H1 (cell line): ENCODE results near the gene C15orf61. TPM values are rescaled to one million over a fixed set of nuclear protein-coding genes. Genes with fewer than 3 reads are reported as not detected.

Experiments
- BRCA1 ChIP-seq: IDR thresholded peaks from 2 replicates; pipeline ENCODE4 v1.6.1; 2012; ENCODE audit warnings: low read depth, low read length, improper control_type of control experiment
- CTBP2 ChIP-seq: IDR thresholded peaks from 2 replicates; pipeline ENCODE4 v1.7.0; 2011; ENCODE audit warnings: borderline replicate concordance, mild to moderate bottlenecking, moderate library complexity, mixed read lengths, low read length; ENCODE audit not compliant: insufficient read depth, insufficient read length
- GABPA ChIP-seq: IDR thresholded peaks from 2 replicates; pipeline ENCODE4 v1.6.1; 2011; ENCODE audit warnings: mild to moderate bottlenecking, low read length, moderate library complexity, borderline replicate concordance; ENCODE audit not compliant: insufficient read depth
- JUN ChIP-seq: IDR thresholded peaks from 2 replicates; pipeline ENCODE4 v1.6.1; 2011; ENCODE audit warnings: low read depth, mild to moderate bottlenecking, improper control_type of control experiment, low read length
- RAD21 ChIP-seq, 2 experiments: IDR thresholded peaks in 1 of 2; conservative IDR thresholded peaks in 1 of 2; 2 replicates each; pipeline ENCODE4 v1.6.1; 2011; ENCODE audit warnings: low read depth in 2 of 2, low read length in 2 of 2, improper control_type of control experiment in 1 of 2, inconsistent platforms in 1 of 2, mild to moderate bottlenecking in 1 of 2, moderate library complexity in 1 of 2
- SP2 ChIP-seq: IDR thresholded peaks from 2 replicates; pipeline ENCODE4 v1.6.1; 2012; ENCODE audit warnings: mild to moderate bottlenecking, low read length, inconsistent platforms
- SP4 ChIP-seq: IDR thresholded peaks from 2 replicates; pipeline ENCODE4 v1.6.1; 2012; ENCODE audit warnings: low read length, inconsistent platforms
- polyA plus RNA-seq, 7 experiments: library from polyadenylated mRNA; depleted of rRNA in 3 of 7; stranded (reverse) in 5 of 7; unstranded in 2 of 7; fragments of >200 nt in 5 of 7; fragments of 200-250 nt in 2 of 7; gene quantifications; 1 replicate in 5 of 7; 2 replicates in 1 of 7; 4 replicates in 1 of 7; pipeline versions ENCODE4 v1.2.1 to v1.2.3, GENCODE V29; 2011 to 2013; ENCODE audit warnings: missing spikeins in 2 of 7, mixed read lengths in 2 of 7
- total RNA-seq: library from RNA; stranded (reverse); fragmentation: NEBNext Ultra II Directional; extraction: Animal tissue kit (Norgen Biotek cat#: 25700); gene quantifications from 2 replicates; pipeline ENCODE4 v1.2.1, GENCODE V29; 2021

The C15orf61 gene
- total and polyA plus RNA-seq, 2 of the 8 experiments (the other 6 are each of a cell fraction or from before 2014, with no cell fraction given): 1.7 to 2.0 TPM

DNA sequence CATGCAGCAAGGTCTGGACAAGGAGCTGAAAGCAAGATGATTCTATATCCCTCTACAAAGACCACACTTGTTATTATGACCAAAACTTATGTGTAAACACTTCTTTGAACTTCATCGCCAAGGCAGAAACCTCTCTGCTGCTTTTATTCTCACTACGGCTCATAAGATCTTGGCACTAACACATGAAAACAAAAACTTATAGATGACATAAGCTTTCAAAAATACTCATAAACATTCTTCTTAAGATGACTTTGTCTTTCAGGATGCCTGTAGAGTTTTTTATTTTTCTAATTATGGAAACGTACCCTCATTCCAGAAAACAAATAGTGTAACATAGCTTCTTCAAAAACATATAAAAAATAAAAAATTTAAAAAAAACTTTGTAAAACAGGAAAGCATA is 12.5 kb upstream of the C15orf61 start (continued):
- TF ChIP-seq RAD21 (IDR thresholded peaks at IDR 0.05 in 1 of 2, conservative IDR thresholded peaks at IDR 0.05 in 1 of 2; ENCODE audit: low read depth in 2 of 2, low read length in 2 of 2) (no peak), GABPA (no peak), JUN (no peak), CTBP2 (no peak), SP2 (no peak), SP4 (no peak), BRCA1 (no peak)
